GM23338 (cell line): ENCODE measurements around the gene ISG15.

Source experiments
- CREB1 ChIP-seq: fragments of 250-450 bp; sonication (Bioruptor Pico); IDR thresholded peaks from 2 replicates; pipeline ENCODE4 v1.5.0; 2020; ENCODE audit warnings: low read depth, mild to moderate bottlenecking, moderate library complexity
- EZH2 ChIP-seq: fragments of 200-600 bp; sonication (generic); IDR thresholded peaks from one replicate; pipeline ENCODE4 v1.8.0; 2017; ENCODE audit warnings: antibody characterized with exemption, mild to moderate bottlenecking, low read depth; ENCODE audit not compliant: unreplicated experiment
- EZH2phosphoT487 ChIP-seq: fragments of 200-600 bp; sonication (generic); IDR thresholded peaks from one replicate; pipeline ENCODE4 v1.8.1; 2018; ENCODE audit warnings: antibody characterized with exemption; ENCODE audit not compliant: unreplicated experiment
- JUNB ChIP-seq: IDR thresholded peaks from one replicate; pipeline ENCODE4 v1.6.1; 2016; ENCODE audit warnings: antibody characterized with exemption; ENCODE audit not compliant: unreplicated experiment
- NANOG ChIP-seq: IDR thresholded peaks from 2 replicates; pipeline ENCODE4 v1.6.1; 2016; ENCODE audit warnings: antibody characterized with exemption, borderline replicate concordance
- POLR2AphosphoS5 ChIP-seq: IDR thresholded peaks from 2 replicates; pipeline ENCODE4 v1.6.1; 2016; ENCODE audit warnings: antibody characterized with exemption, low read depth
- STAT1 ChIP-seq: IDR thresholded peaks from one replicate; pipeline ENCODE4 v1.6.1; 2016; ENCODE audit warnings: antibody characterized with exemption; ENCODE audit not compliant: unreplicated experiment
- ZNF114 ChIP-seq: fragments of 250-450 bp; sonication (Bioruptor Pico); IDR thresholded peaks from 2 replicates; pipeline ENCODE4 v1.5.0; 2020; ENCODE audit warnings: mild to moderate bottlenecking, moderate library complexity
- ZNF331 ChIP-seq: fragments of 250-450 bp; sonication (Bioruptor Pico); IDR thresholded peaks from 2 replicates; pipeline ENCODE4 v1.5.0; 2020; ENCODE audit warnings: low read depth, mild to moderate bottlenecking, moderate library complexity
- TF ChIP-seq, protein P1 (sequence below), 2 experiments: fragments of 200-600 bp in 1 of 2; sonication (generic) in 1 of 2; conservative IDR thresholded peaks; 2 replicates each; pipeline versions ENCODE4 v1.5.1 to v1.6.1; 2016 to 2017; ENCODE audit warnings: antibody characterized with exemption in 2 of 2, low read depth in 2 of 2, mild to moderate bottlenecking in 2 of 2, moderate library complexity in 1 of 2
- TF ChIP-seq, protein P2 (sequence below): fragments of 250-450 bp; sonication (Bioruptor Pico); IDR thresholded peaks from 2 replicates; pipeline ENCODE4 v1.5.0; 2020; ENCODE audit warnings: mild to moderate bottlenecking, moderate library complexity
- TF ChIP-seq, protein P3 (sequence below): IDR thresholded peaks from one replicate; pipeline ENCODE4 v1.6.1; 2018; ENCODE audit warnings: antibody characterized with exemption; ENCODE audit not compliant: unreplicated experiment
- TF ChIP-seq, protein P4 (sequence below): IDR thresholded peaks from 2 replicates; pipeline ENCODE4 v1.6.1; 2016; ENCODE audit warnings: antibody characterized with exemption

DNA sequence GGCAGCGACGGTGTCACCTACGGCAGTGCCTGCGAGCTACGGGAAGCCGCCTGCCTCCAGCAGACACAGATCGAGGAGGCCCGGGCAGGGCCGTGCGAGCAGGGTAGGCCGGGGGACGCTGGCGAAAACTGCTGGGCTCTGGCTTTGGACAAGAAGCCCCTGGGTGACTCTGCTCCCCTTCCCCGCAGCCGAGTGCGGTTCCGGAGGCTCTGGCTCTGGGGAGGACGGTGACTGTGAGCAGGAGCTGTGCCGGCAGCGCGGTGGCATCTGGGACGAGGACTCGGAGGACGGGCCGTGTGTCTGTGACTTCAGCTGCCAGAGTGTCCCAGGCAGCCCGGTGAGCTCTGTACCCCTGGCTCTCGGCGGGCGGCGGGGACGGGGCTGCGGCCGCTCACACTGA, 30.6 kb downstream of the ISG15 start:
- TF ChIP-seq EZH2 (no peak), EZH2phosphoT487 (no peak), CREB1 (CRISPR knock-in tag) (no peak), POLR2AphosphoS5 (no peak), JUNB (no peak), STAT1 (no peak), NANOG (no peak), ZNF114 (no peak), ZNF331 (CRISPR knock-in tag) (no peak)
- TF ChIP-seq, protein P1, sequence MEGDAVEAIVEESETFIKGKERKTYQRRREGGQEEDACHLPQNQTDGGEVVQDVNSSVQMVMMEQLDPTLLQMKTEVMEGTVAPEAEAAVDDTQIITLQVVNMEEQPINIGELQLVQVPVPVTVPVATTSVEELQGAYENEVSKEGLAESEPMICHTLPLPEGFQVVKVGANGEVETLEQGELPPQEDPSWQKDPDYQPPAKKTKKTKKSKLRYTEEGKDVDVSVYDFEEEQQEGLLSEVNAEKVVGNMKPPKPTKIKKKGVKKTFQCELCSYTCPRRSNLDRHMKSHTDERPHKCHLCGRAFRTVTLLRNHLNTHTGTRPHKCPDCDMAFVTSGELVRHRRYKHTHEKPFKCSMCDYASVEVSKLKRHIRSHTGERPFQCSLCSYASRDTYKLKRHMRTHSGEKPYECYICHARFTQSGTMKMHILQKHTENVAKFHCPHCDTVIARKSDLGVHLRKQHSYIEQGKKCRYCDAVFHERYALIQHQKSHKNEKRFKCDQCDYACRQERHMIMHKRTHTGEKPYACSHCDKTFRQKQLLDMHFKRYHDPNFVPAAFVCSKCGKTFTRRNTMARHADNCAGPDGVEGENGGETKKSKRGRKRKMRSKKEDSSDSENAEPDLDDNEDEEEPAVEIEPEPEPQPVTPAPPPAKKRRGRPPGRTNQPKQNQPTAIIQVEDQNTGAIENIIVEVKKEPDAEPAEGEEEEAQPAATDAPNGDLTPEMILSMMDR (conservative IDR thresholded peaks at IDR 0.05; ENCODE audit: low read depth in 2 of 2): no peak
- TF ChIP-seq, protein P2, sequence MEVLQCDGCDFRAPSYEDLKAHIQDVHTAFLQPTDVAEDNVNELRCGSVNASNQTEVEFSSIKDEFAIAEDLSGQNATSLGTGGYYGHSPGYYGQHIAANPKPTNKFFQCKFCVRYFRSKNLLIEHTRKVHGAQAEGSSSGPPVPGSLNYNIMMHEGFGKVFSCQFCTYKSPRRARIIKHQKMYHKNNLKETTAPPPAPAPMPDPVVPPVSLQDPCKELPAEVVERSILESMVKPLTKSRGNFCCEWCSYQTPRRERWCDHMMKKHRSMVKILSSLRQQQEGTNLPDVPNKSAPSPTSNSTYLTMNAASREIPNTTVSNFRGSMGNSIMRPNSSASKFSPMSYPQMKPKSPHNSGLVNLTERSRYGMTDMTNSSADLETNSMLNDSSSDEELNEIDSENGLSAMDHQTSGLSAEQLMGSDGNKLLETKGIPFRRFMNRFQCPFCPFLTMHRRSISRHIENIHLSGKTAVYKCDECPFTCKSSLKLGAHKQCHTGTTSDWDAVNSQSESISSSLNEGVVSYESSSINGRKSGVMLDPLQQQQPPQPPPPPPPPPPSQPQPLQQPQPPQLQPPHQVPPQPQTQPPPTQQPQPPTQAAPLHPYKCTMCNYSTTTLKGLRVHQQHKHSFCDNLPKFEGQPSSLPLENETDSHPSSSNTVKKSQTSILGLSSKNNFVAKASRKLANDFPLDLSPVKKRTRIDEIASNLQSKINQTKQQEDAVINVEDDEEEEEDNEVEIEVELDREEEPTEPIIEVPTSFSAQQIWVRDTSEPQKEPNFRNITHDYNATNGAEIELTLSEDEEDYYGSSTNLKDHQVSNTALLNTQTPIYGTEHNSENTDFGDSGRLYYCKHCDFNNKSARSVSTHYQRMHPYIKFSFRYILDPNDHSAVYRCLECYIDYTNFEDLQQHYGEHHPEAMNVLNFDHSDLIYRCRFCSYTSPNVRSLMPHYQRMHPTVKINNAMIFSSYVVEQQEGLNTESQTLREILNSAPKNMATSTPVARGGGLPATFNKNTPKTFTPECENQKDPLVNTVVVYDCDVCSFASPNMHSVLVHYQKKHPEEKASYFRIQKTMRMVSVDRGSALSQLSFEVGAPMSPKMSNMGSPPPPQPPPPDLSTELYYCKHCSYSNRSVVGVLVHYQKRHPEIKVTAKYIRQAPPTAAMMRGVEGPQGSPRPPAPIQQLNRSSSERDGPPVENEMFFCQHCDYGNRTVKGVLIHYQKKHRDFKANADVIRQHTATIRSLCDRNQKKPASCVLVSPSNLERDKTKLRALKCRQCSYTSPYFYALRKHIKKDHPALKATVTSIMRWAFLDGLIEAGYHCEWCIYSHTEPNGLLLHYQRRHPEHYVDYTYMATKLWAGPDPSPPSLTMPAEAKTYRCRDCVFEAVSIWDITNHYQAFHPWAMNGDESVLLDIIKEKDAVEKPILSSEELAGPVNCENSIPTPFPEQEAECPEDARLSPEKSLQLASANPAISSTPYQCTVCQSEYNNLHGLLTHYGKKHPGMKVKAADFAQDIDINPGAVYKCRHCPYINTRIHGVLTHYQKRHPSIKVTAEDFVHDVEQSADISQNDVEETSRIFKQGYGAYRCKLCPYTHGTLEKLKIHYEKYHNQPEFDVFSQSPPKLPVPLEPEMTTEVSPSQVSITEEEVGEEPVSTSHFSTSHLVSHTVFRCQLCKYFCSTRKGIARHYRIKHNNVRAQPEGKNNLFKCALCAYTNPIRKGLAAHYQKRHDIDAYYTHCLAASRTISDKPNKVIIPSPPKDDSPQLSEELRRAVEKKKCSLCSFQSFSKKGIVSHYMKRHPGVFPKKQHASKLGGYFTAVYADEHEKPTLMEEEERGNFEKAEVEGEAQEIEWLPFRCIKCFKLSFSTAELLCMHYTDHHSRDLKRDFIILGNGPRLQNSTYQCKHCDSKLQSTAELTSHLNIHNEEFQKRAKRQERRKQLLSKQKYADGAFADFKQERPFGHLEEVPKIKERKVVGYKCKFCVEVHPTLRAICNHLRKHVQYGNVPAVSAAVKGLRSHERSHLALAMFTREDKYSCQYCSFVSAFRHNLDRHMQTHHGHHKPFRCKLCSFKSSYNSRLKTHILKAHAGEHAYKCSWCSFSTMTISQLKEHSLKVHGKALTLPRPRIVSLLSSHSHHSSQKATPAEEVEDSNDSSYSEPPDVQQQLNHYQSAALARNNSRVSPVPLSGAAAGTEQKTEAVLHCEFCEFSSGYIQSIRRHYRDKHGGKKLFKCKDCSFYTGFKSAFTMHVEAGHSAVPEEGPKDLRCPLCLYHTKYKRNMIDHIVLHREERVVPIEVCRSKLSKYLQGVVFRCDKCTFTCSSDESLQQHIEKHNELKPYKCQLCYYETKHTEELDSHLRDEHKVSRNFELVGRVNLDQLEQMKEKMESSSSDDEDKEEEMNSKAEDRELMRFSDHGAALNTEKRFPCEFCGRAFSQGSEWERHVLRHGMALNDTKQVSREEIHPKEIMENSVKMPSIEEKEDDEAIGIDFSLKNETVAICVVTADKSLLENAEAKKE (CRISPR knock-in tag): no peak
- TF ChIP-seq, protein P3, sequence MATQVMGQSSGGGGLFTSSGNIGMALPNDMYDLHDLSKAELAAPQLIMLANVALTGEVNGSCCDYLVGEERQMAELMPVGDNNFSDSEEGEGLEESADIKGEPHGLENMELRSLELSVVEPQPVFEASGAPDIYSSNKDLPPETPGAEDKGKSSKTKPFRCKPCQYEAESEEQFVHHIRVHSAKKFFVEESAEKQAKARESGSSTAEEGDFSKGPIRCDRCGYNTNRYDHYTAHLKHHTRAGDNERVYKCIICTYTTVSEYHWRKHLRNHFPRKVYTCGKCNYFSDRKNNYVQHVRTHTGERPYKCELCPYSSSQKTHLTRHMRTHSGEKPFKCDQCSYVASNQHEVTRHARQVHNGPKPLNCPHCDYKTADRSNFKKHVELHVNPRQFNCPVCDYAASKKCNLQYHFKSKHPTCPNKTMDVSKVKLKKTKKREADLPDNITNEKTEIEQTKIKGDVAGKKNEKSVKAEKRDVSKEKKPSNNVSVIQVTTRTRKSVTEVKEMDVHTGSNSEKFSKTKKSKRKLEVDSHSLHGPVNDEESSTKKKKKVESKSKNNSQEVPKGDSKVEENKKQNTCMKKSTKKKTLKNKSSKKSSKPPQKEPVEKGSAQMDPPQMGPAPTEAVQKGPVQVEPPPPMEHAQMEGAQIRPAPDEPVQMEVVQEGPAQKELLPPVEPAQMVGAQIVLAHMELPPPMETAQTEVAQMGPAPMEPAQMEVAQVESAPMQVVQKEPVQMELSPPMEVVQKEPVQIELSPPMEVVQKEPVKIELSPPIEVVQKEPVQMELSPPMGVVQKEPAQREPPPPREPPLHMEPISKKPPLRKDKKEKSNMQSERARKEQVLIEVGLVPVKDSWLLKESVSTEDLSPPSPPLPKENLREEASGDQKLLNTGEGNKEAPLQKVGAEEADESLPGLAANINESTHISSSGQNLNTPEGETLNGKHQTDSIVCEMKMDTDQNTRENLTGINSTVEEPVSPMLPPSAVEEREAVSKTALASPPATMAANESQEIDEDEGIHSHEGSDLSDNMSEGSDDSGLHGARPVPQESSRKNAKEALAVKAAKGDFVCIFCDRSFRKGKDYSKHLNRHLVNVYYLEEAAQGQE: no peak
- TF ChIP-seq, protein P4, sequence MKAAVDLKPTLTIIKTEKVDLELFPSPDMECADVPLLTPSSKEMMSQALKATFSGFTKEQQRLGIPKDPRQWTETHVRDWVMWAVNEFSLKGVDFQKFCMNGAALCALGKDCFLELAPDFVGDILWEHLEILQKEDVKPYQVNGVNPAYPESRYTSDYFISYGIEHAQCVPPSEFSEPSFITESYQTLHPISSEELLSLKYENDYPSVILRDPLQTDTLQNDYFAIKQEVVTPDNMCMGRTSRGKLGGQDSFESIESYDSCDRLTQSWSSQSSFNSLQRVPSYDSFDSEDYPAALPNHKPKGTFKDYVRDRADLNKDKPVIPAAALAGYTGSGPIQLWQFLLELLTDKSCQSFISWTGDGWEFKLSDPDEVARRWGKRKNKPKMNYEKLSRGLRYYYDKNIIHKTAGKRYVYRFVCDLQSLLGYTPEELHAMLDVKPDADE: no peak
